Esophagus (tissue), 2 donors: Measurements from ENCODE around the gene MPG. TPM values are rescaled to one million over a fixed set of nuclear protein-coding genes. Genes with fewer than 3 reads are reported as not detected.

Source experiments
- H3K27ac ChIP-seq, 2 donors: one replicate each; pipeline ENCODE4 v1.5.1; 2013; ENCODE audit warnings: low read depth in 2 of 2, mild to moderate bottlenecking in 2 of 2, inconsistent platforms in 1 of 2, low read length in 1 of 2, moderate library complexity in 1 of 2
- H3K27me3 ChIP-seq, 2 donors: one replicate each; pipeline ENCODE4 v1.6.1; 2013; ENCODE audit warnings: low read length in 2 of 2, control low read depth in 1 of 2, mild to moderate bottlenecking in 1 of 2; ENCODE audit not compliant: insufficient read depth in 2 of 2, control insufficient read depth in 1 of 2
- H3K36me3 ChIP-seq, 2 donors: one replicate each; pipeline ENCODE4 v1.6.1; 2013; ENCODE audit warnings: low read length in 1 of 2; ENCODE audit not compliant: control insufficient read depth in 2 of 2, insufficient read depth in 2 of 2
- H3K4me1 ChIP-seq, 2 donors: one replicate each; pipeline ENCODE4 v1.6.1; 2013; ENCODE audit warnings: low read length in 1 of 2; ENCODE audit not compliant: control insufficient read depth in 2 of 2, insufficient read depth in 2 of 2
- H3K4me3 ChIP-seq, 2 donors: one replicate each; pipeline ENCODE4 v1.5.1; 2013; ENCODE audit warnings: low read length in 2 of 2, mild to moderate bottlenecking in 2 of 2, low read depth in 1 of 2, moderate library complexity in 1 of 2
- H3K9me3 ChIP-seq, 2 donors: one replicate each; pipeline ENCODE4 v1.6.1; 2013; ENCODE audit warnings: mild to moderate bottlenecking in 2 of 2, low read depth in 1 of 2, low read length in 1 of 2, moderate library complexity in 1 of 2; ENCODE audit not compliant: control insufficient read depth in 2 of 2, insufficient read depth in 1 of 2
- WGBS, 2 donors: extraction: QIAGEN DNeasy Blood & Tissue Kit; methylation state at CpG; one replicate each; pipeline ENCODE4 v1.1.7; 2013; 5-methylcytosine and 5-hydroxymethylcytosine counted together
- polyA plus RNA-seq, 2 donors: library from polyadenylated mRNA; stranded (reverse); fragments of 200-250 nt; gene quantifications; one replicate each; pipeline ENCODE4 v1.2.3, GENCODE V29; 2013
- donor health status: healthy with polysubstance abuse.
- donor health status: Bipolar disorder and iron deficiency.

Gene MPG
- polyA plus RNA-seq, 2 donors, result 42.3 to 45.3 TPM

DNA sequence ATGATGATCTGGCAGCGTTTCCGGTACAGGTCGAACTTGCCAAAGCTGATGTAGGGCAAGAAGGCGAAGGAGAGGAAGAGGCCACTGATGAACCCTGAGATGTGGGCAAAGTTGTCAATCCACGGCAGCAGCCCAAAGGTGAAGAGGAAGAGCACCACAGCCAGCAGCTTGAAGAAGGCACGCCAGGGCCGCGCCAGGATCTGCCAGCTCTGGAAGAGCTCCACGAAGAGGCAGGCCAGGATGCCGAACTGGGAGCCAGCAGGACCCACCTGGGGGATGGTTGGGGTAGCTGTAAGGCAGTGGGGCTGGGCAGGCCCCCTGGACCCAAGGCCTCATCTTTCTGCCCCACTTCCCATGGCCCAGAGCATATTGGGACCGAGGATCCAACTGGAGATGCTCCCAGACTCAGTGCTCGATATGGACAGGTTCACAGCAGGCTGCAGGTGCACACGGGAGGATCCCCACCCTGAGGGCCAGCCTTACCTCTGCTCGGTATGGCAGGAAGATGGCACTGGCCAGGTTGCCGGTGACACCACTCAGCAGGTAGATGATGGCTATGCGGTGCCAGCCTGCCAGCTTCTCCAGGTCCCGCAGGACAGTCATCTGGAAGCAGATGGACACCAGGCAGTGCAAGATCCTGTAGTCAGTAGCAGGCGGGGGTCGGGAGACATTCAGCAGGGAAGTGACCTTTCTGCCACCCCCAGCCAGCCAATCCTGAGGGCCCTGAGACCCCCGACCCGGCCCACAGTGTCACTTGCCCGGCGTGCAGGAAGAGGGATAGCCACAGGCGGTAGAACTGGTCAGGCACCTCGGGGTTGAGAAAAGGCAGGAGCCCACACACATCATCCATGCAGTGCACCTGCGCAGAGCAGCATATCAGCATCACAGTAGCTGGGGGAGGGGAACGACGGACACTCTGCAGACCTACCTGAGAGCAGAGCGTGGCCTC lies 19.3 kb upstream of the MPG start:
- H3K27me3 ChIP-seq, result no peaks in the 10 kb centered on the region
- 79 to 81% methylated on average over 29 of the region's 29 CpGs for WGBS, 2 donors
- peaks cover 9 to 80% of the 10 kb centered on the region in 2 donors for H3K36me3 ChIP-seq
- H3K4me1 ChIP-seq, result peaks cover 0 to 3% of the 10 kb centered on the region in 2 donors
- no peaks in the 10 kb centered on the region for H3K9me3 ChIP-seq
- no peak overlapping the region for H3K4me3 ChIP-seq
- H3K27ac ChIP-seq, result no peak overlapping the region

DNA sequence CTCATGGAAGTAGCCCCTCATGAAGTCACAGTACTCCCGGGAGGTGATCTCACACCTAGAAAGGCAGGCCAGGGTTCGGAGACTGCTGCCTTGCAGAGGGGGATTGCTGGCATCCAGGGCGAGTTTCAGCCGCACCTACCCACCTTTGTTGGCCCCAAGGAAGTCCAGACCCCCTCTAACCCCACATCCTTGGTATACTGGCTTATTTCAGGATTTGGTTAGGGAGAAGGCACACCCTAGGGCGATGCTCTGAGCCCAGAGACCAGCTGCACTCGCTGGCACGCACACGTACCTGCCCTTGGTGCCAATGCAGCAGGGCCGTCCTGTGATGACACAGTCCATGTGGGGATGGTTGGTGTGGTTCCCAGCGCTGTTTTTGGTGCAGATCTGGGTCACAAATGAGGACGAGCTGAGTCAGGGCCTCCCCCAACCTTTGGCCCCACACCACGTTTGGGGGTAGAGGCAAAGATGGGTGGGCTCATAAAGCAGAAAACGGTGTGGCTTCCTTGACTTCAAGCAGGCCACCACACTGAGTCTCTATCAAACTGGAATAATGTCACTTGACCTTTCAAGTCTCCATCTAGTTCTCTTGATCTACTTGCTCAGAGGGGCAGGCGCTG lies 18.5 kb upstream of the MPG start:
- H3K4me1 ChIP-seq, result no peaks in the 10 kb centered on the region
- WGBS, 2 donors, result 85% methylated on average over 14 of the region's 14 CpGs
- peaks cover 9 to 87% of the 10 kb centered on the region in 2 donors for H3K36me3 ChIP-seq
- H3K9me3 ChIP-seq, result no peaks in the 10 kb centered on the region
- no peak overlapping the region for H3K27ac ChIP-seq
- H3K27me3 ChIP-seq, result no peaks in the 10 kb centered on the region
- H3K4me3 ChIP-seq, result no peak overlapping the region

DNA sequence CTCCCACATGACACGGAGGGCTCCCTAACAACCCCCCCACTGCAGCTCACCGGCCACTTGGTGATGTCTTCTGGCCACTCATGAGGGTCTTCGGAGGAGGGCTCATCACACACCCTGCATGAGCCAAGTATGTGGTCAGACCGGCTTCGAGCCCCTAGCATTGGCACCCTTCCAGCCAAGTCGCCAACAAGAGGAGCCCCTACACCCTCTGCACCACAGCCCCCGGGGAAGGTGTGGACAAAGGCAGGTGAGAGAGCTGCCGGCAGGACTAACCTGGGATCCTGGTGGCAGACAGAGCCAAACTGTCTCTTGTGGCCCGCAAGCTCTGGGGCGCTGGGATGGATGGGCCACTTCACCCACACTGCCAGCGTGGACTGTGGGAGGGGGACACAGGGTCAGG lies 17.9 kb upstream of the MPG start:
- Histone ChIP-seq H3K9me3 (no peaks in the 10 kb centered on the region), H3K4me3 (no peak overlapping the region), H3K36me3 (peaks cover 9 to 92% of the 10 kb centered on the region in 2 donors), H3K27ac (no peak overlapping the region), H3K4me1 (no peaks in the 10 kb centered on the region), H3K27me3 (no peaks in the 10 kb centered on the region)
- WGBS, 2 donors, result 75 to 79% methylated on average over 11 of the region's 11 CpGs

DNA sequence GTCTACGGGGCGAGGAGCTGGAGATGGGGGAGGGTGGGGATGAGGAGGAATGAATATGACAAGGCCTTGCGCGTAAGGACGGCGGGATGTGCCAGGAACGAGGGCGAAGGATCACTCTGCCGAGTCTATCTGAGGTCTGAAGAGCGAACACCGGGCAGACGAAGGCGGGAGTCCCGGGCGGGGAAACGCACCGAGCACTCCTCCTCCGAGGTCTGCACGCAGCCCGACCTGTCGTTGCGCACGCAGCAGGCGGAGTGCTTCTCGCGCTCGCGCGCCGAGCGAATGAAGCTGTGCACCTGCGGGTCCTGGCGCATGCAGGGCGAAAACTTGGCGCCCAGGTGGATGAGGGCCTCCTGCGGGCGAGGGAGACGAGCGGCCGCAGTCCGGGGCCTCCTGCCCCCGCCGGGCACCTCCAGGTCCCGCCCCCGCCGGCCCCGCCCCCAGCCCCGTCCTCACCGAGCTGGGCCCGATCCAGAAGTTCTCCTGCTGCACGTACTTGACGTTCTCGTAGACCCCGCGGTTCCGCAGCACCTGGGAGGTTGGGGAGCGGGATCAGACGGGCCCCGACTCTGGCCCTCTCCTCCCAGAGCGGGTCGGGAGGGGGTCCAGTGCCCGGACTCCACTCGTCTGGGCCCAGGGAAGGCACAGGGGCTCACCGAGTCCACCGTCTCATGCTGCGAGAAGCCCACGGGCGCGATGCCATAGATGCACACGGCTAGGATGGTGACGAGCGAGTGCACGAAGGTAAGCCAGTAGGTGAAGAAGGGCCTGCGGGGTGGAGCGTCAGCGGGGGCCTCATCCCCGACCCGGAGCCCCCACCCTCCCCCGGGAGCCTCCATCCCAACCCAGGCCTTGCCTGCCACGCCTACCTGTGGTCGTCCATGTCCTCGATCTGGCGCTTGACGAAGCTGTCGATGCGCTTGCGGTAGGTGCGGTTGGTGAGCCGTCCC lies 16.8 kb upstream of the MPG start:
- WGBS, 2 donors, result 86 to 88% methylated on average over 66 to 89 of the region's 89 CpGs
- no peak overlapping the region for H3K27ac ChIP-seq
- no peaks in the 10 kb centered on the region for H3K9me3 ChIP-seq
- no peak overlapping the region for H3K4me3 ChIP-seq
- peaks cover 9 to 83% of the 10 kb centered on the region in 2 donors for H3K36me3 ChIP-seq
- H3K27me3 ChIP-seq, result no peaks in the 10 kb centered on the region
- H3K4me1 ChIP-seq, result peaks cover 0 to 7% of the 10 kb centered on the region in 2 donors

DNA sequence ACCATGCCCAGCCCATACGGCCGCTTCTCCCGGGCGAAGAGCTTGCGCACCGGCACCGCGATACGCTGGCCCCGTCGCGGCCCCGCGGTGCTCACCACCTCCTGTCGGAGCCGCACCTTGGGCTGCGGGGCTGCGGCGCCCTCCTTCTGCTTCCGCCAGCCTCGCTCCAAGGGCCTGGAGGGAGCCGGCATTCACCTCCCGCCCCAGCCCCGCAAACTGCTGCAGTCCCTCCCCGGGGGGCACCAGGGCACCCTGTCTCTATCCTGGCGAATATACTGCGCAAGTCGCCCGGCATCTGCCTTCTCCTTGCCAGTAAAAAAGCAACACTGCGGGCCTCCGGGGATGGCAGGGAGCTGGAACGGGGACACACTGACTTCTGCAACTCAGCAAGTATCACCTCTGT lies 16.1 kb upstream of the MPG start:
- no peak overlapping the region for H3K4me3 ChIP-seq
- peaks cover 0 to 9% of the 10 kb centered on the region in 2 donors for H3K4me1 ChIP-seq
- H3K27me3 ChIP-seq, result no peaks in the 10 kb centered on the region
- no peaks in the 10 kb centered on the region for H3K9me3 ChIP-seq
- H3K27ac ChIP-seq, result no peak overlapping the region
- 94 to 96% methylated on average over 32 of the region's 32 CpGs for WGBS, 2 donors
- H3K36me3 ChIP-seq, result peaks cover 6 to 76% of the 10 kb centered on the region in 2 donors

DNA sequence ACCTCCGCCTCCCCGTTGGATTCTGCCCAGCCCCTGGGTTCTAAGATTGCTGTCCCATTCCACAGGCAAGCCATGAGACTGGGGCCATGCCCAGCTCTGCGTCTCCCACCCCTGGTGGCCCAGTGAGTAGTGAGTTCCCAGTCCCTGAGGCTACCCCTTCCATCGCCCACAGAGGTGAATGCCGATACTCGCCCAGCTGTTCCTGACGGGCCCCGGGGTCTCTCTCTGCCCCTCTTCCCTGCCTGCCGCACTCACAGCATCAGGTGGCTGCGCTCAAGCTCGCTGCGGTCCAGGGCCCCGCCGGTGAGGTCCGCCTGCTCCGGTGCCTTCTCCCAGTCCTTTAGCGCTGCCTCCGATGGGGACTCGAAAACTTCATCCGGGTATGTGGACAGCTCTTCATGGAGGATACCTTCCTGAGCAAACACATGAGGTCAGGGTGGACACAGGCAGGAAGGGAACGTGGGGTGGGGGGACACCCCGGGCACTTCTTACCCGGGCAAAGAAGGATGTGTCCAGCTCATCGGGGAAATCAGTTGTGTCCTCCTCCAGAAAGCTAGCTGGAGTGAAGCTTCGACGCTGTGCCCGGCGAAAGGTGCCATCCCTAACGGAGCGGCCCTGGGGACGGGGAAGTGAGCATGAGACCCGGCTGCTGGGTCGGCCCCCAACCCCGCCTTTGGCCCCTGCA lies 15.6 kb upstream of the MPG start:
- peaks cover 6 to 76% of the 10 kb centered on the region in 2 donors for H3K36me3 ChIP-seq
- no peaks in the 10 kb centered on the region for H3K27me3 ChIP-seq
- 94% methylated on average over 34 of the region's 34 CpGs for WGBS, 2 donors
- H3K27ac ChIP-seq, result no peak overlapping the region
- H3K4me1 ChIP-seq, result peaks cover 0 to 10% of the 10 kb centered on the region in 2 donors
- no peak overlapping the region for H3K4me3 ChIP-seq
- no peaks in the 10 kb centered on the region for H3K9me3 ChIP-seq

DNA sequence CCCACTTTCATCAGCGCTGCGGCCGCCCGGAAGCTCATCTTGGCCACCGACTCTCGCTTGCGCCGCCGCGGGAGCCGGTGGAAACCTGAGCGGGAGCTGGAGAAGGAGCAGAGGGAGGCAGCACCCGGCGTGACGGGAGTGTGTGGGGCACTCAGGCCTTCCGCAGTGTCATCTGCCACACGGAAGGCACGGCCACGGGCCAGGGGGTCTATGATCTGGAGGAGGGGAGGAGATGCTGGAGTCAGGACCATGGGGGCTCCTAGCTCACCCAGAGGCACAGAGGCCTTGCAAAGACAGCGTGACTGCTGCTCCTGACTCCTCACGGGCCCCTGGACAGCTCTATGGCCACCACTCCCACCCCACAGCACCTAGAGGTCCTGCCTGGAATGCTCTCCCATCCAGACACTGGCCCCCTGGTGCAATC lies 15.0 kb upstream of the MPG start:
- Histone ChIP-seq H3K27ac (no peak overlapping the region), H3K36me3 (peaks cover 6 to 73% of the 10 kb centered on the region in 2 donors), H3K9me3 (no peaks in the 10 kb centered on the region), H3K4me3 (no peak overlapping the region), H3K27me3 (no peaks in the 10 kb centered on the region), H3K4me1 (peaks cover 0 to 10% of the 10 kb centered on the region in 2 donors)
- 94 to 95% methylated on average over 19 to 21 of the region's 21 CpGs for WGBS, 2 donors

DNA sequence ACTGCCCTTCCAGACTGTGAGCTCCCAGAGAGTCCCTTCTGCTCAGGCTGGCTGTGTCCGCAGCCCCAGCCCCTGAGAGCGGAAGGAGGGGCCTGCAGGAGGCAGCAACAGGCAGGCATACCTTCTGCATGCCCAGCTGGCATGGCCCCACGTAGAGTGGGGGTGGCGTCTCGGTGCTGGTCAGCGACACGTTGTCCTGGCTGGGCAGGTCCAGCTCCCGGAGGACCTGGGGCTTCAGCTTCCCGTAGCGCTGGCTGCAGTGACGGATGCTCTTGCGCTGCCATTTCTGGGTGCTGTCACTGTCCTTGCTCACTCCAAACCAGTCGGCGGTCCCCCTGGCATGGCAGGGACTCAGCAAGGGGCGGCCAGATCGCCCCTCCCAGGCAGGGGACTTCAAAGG lies 14.6 kb upstream of the MPG start:
- Histone ChIP-seq H3K27ac (no peak overlapping the region), H3K9me3 (no peaks in the 10 kb centered on the region), H3K27me3 (no peaks in the 10 kb centered on the region), H3K36me3 (peaks cover 6 to 68% of the 10 kb centered on the region in 2 donors), H3K4me3 (no peak overlapping the region), H3K4me1 (peaks cover 0 to 12% of the 10 kb centered on the region in 2 donors)
- WGBS, 2 donors, result 93 to 95% methylated on average over 16 of the region's 16 CpGs
